ENCODE measurements around the gene ZNF138.
"Not testable (repeated sequence)": the region's sequence is repeated elsewhere in the genome, so short reads cannot be mapped to it uniquely, and the experiment has no call there.

DNA sequence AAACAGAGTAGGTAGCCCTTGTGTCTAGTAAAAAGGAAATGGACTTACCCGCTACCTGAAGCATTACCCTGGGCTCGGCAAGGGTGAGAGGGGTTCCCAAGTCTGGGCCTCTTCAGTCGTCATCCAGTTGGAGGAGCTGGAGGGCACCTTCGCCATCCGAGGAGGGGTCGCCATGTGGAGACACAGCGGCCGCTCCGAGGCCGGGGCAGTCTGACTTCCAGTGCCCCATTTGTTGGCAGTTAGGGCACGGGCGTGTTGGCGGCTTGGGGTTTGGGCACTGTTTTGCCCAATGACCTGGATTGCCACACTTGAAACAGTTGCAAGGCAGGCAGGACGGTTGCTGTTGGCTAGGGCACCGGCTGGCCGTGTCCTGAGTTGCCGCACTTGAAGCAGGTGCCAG, 43.8 kb downstream of the ZNF138 start:
- TF ChIP-seq, protein P1, sequence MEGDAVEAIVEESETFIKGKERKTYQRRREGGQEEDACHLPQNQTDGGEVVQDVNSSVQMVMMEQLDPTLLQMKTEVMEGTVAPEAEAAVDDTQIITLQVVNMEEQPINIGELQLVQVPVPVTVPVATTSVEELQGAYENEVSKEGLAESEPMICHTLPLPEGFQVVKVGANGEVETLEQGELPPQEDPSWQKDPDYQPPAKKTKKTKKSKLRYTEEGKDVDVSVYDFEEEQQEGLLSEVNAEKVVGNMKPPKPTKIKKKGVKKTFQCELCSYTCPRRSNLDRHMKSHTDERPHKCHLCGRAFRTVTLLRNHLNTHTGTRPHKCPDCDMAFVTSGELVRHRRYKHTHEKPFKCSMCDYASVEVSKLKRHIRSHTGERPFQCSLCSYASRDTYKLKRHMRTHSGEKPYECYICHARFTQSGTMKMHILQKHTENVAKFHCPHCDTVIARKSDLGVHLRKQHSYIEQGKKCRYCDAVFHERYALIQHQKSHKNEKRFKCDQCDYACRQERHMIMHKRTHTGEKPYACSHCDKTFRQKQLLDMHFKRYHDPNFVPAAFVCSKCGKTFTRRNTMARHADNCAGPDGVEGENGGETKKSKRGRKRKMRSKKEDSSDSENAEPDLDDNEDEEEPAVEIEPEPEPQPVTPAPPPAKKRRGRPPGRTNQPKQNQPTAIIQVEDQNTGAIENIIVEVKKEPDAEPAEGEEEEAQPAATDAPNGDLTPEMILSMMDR (IDR thresholded peaks at IDR 0.05): not testable (repeated sequence)
- not testable (repeated sequence) for TF ChIP-seq ZNF232 (CRISPR knock-in tag; IDR thresholded peaks at IDR 0.05); TP53 (CRISPR knock-in tag; IDR thresholded peaks at IDR 0.05); USF1 (CRISPR knock-in tag; IDR thresholded peaks at IDR 0.05); ZBTB21 (CRISPR knock-in tag; IDR thresholded peaks at IDR 0.05; ENCODE audit: borderline replicate concordance); STAT6 (CRISPR knock-in tag; conservative IDR thresholded peaks at IDR 0.05; ENCODE audit: low read depth); GABPB1 (CRISPR knock-in tag; IDR thresholded peaks at IDR 0.05); JUN (CRISPR knock-in tag; IDR thresholded peaks at IDR 0.05)
- TF ChIP-seq, protein P2, sequence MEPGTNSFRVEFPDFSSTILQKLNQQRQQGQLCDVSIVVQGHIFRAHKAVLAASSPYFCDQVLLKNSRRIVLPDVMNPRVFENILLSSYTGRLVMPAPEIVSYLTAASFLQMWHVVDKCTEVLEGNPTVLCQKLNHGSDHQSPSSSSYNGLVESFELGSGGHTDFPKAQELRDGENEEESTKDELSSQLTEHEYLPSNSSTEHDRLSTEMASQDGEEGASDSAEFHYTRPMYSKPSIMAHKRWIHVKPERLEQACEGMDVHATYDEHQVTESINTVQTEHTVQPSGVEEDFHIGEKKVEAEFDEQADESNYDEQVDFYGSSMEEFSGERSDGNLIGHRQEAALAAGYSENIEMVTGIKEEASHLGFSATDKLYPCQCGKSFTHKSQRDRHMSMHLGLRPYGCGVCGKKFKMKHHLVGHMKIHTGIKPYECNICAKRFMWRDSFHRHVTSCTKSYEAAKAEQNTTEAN (CRISPR knock-in tag; IDR thresholded peaks at IDR 0.05): not testable (repeated sequence)
